Heart left ventricle (tissue), 16 donors: Measurements from ENCODE around the gene SENP6. TPM values are rescaled to one million over a fixed set of nuclear protein-coding genes. Genes with fewer than 3 reads are reported as not detected.

ENCODE experiments used
- ATAC-seq, 4 donors: fragments of 200-7000 bp; cut with Tn5 transposase; one replicate each; pipeline ENCODE4 v1.9.1; 2020 to 2022; ENCODE audit warnings: moderate library complexity in 4 of 4, mild to moderate bottlenecking in 3 of 4, moderate number of reproducible peaks in 1 of 4
- DNase-seq, 5 donors: peaks; one replicate each; pipeline ENCODE4 v3.0.0-alpha.2; 2020
- H3K27ac ChIP-seq, 12 donors: fragments of 200-600 bp; sonication (generic) in 4 of 12; one replicate each; pipeline versions ENCODE4 v1.5.0 to v1.8.0; 2016 to 2022; ENCODE audit warnings: mild to moderate bottlenecking in 2 of 12
- H3K27me3 ChIP-seq, 9 donors: fragments of 200-600 bp; sonication (generic) in 2 of 9; one replicate each; pipeline versions ENCODE4 v1.5.1 to v1.8.0; 2016 to 2022; ENCODE audit warnings: mild to moderate bottlenecking in 3 of 9
- H3K36me3 ChIP-seq, 9 donors: fragments of 200-600 bp; sonication (generic) in 2 of 9; one replicate each; pipeline versions ENCODE4 v1.5.0 to v1.8.0; 2018 to 2022; ENCODE audit warnings: mild to moderate bottlenecking in 2 of 9
- H3K4me1 ChIP-seq, 12 donors: fragments of 200-600 bp; sonication (generic) in 4 of 12; one replicate each; pipeline versions ENCODE4 v1.5.0 to v1.8.0; 2016 to 2022; ENCODE audit warnings: mild to moderate bottlenecking in 3 of 12
- H3K4me3 ChIP-seq, 12 donors: fragments of 200-600 bp; sonication (generic) in 4 of 12; one replicate each; pipeline versions ENCODE4 v1.5.0 to v1.8.0; 2017 to 2022; ENCODE audit warnings: mild to moderate bottlenecking in 9 of 12, moderate library complexity in 4 of 12
- H3K9me3 ChIP-seq, 12 donors: fragments of 200-600 bp; sonication (generic) in 4 of 12; one replicate each; pipeline versions ENCODE4 v1.5.0 to v1.8.0; 2016 to 2022; ENCODE audit warnings: mild to moderate bottlenecking in 1 of 12
- POLR2A ChIP-seq, 2 donors: fragments of 450-650 bp; IDR thresholded peaks; one replicate each; pipeline ENCODE4 v1.6.1; 2017; ENCODE audit warnings: antibody characterized with exemption in 2 of 2, mild to moderate bottlenecking in 2 of 2, moderate library complexity in 2 of 2
- WGBS, 4 donors: extraction: QIAGEN DNeasy Blood & Tissue Kit in 2 of 4; methylation state at CpG; one replicate each; pipeline versions ENCODE4 v1.1.5 to v1.1.7; 2013 to 2018; 5-methylcytosine and 5-hydroxymethylcytosine counted together
- intact Hi-C, 10 donors: fragments of 100-400 bp; cut with DNase I; formaldehyde crosslinking; loops; one replicate each; pipeline versions ENCODE4 v1.11.1 to v1.14.2; 2022
- polyA plus RNA-seq, 2 donors: library from polyadenylated mRNA; stranded (reverse); fragments of 200-250 nt; gene quantifications; one replicate each; pipeline ENCODE4 v1.2.3, GENCODE V29; 2013
- total RNA-seq, 9 donors: library from RNA; depleted of rRNA in 2 of 9; stranded (reverse); fragments of >200 nt in 2 of 9; fragmentation: NEBNext Ultra II Directional in 3 of 9; extraction: Animal tissue kit (Norgen Biotek cat#: 25700) in 3 of 9; gene quantifications; one replicate each; pipeline versions ENCODE4 v1.1.0 to v1.2.4, GENCODE V29; 2016 to 2023
- TF ChIP-seq, protein P1 (sequence below), 12 donors: fragments of 200-600 bp; sonication (generic) in 4 of 12; IDR thresholded peaks; one replicate each; pipeline versions ENCODE4 v1.5.0 to v1.8.0; 2018 to 2022; ENCODE audit warnings: antibody characterized with exemption in 12 of 12, mild to moderate bottlenecking in 5 of 12
- donor health status: ischemic (EF 13 %, LVEDD 7.1; RV severe dilation, severe dysfunction).
- donor health status: healthy with polysubstance abuse.
- donor health status: DM: no; HTN: yes; CAD: no.
- donor health status: DM: no; HTN: no; CAD: no.
- donor health status: ischemic (EF 25% LVEDD 6.9; RV normal size, moderate dysfunction).
- donor health status: ischemic (EF 25% LVEDD 5.7; RV mildly dilated, moderate dysfunction).
- donor health status: healthy.
- donor health status: DM: yes; HTN: yes; CAD: no.
- donor health status: ischemic (EF 35%, LVEDD 5.7; RV mildly dilated, moderate dysfunction).
- donor health status: nonischemic (EF 11% LVEDD 7.7; RV severe dilation, severe dysfunction).
- donor health status: DM: yes; HTN: yes; CAD: no.
- donor health status: PGD.
- donor health status: ischemic (EF 29% LVEDD 5.4; RV normal size, mild dysfunction).
- donor health status: nonischemic (EF 23%, LVEDD 6.1; RV moderate dilation, normal function).

The SENP6 gene
- total and polyA plus RNA-seq, 11 donors: 16.2 to 71.5 (median 53.9) TPM

- no peaks in the 10 kb centered on the region for H3K9me3 ChIP-seq
- intact Hi-C loops: no loop called here
- H3K27ac ChIP-seq: no peak overlapping the region
- H3K27me3 ChIP-seq: no peaks in the 10 kb centered on the region
- no peak overlapping the region for H3K4me3 ChIP-seq
- no peak for ATAC-seq
- TF ChIP-seq, protein P1, sequence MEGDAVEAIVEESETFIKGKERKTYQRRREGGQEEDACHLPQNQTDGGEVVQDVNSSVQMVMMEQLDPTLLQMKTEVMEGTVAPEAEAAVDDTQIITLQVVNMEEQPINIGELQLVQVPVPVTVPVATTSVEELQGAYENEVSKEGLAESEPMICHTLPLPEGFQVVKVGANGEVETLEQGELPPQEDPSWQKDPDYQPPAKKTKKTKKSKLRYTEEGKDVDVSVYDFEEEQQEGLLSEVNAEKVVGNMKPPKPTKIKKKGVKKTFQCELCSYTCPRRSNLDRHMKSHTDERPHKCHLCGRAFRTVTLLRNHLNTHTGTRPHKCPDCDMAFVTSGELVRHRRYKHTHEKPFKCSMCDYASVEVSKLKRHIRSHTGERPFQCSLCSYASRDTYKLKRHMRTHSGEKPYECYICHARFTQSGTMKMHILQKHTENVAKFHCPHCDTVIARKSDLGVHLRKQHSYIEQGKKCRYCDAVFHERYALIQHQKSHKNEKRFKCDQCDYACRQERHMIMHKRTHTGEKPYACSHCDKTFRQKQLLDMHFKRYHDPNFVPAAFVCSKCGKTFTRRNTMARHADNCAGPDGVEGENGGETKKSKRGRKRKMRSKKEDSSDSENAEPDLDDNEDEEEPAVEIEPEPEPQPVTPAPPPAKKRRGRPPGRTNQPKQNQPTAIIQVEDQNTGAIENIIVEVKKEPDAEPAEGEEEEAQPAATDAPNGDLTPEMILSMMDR (IDR thresholded peaks at IDR 0.05): no peak
- no peak for TF ChIP-seq POLR2A (IDR thresholded peaks at IDR 0.05)
- peaks cover 0 to 91% (median 65%) of the 10 kb centered on the region in 9 donors for H3K36me3 ChIP-seq
- DNase-seq: no peak
- peaks cover 0 to 8% (median 0%) of the 10 kb centered on the region in 12 donors for H3K4me1 ChIP-seq
Observed at GRCh38 chr6:75656479-75656878, 54.8 kb downstream of the SENP6 start.

DNA sequence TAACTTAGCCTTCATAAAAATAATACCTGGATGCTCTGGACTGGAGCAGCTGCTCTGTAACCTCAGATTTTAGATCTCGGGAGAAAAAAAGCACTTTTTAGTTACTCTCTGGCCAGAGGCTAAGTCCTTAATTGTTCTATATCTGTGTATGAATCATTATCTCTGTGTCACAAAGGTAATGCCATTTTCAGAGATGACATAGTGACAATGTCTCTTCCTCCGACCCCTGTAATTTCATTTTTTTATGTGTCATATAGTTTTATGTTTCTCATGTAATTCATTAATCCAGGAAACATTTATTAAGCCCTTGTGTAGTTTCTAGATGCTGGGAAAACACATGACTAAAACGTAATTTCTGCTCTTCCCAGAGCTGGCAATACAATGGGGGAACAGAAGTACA lies 55.6 kb downstream of the SENP6 start:
- no peak for TF ChIP-seq POLR2A (IDR thresholded peaks at IDR 0.05)
- TF ChIP-seq, protein P1 (IDR thresholded peaks at IDR 0.05): no peak
- H3K27ac ChIP-seq: no peak overlapping the region
- H3K4me3 ChIP-seq: no peak overlapping the region
- WGBS, 4 donors: 80 to 83% (median 81%) methylated on average over 3 of the region's 3 CpGs
- peaks cover 0 to 8% (median 0%) of the 10 kb centered on the region in 12 donors for H3K4me1 ChIP-seq
- ATAC-seq (no peak), DNase-seq (no peak)
- H3K36me3 ChIP-seq: peaks cover 0 to 91% (median 65%) of the 10 kb centered on the region in 9 donors
- no peaks in the 10 kb centered on the region for H3K9me3 ChIP-seq
- no peaks in the 10 kb centered on the region for H3K27me3 ChIP-seq
- intact Hi-C loops: no loop called here

DNA sequence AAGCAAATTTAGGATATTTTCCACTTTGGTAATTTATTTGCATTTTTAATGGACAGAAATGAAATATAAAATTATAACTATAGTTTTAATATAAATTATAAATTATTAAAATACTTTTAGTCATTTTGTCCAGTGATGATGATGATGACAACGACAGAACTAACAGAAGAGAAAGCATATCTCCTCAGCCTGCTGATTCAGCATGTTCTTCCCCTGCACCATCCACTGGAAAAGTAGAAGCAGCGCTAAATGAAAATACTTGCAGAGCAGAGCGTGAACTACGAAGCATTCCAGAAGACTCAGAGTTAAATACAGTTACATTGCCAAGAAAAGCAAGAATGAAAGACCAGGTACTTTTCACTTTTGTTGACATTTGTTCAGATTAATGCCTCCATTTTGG lies 64.9 kb downstream of the SENP6 start:
- Histone ChIP-seq H3K4me3 (no peak overlapping the region), H3K9me3 (no peaks in the 10 kb centered on the region), H3K27me3 (no peaks in the 10 kb centered on the region), H3K4me1 (peaks cover 0 to 4% (median 0%) of the 10 kb centered on the region in 12 donors), H3K27ac (no peak overlapping the region), H3K36me3 (peaks cover 0 to 99% (median 82%) of the 10 kb centered on the region in 9 donors)
- TF ChIP-seq, protein P1 (IDR thresholded peaks at IDR 0.05): no peak
- TF ChIP-seq POLR2A (IDR thresholded peaks at IDR 0.05): no peak
- DNase-seq: no peak
- no peak for ATAC-seq
- WGBS, 4 donors: 82 to 96% (median 95%) methylated on average over 4 of the region's 4 CpGs
- intact Hi-C loops: no loop called here

- no peak for DNase-seq
- H3K4me1 ChIP-seq: peaks cover 0 to 4% (median 0%) of the 10 kb centered on the region in 12 donors
- H3K36me3 ChIP-seq: peaks cover 0 to 99% (median 69%) of the 10 kb centered on the region in 9 donors
- 84 to 90% (median 88%) methylated on average over 8 of the region's 8 CpGs for WGBS, 4 donors
- TF ChIP-seq POLR2A (IDR thresholded peaks at IDR 0.05): no peak
- TF ChIP-seq, protein P1 (IDR thresholded peaks at IDR 0.05): no peak
- H3K4me3 ChIP-seq: no peak overlapping the region
- no peak for ATAC-seq
- no peaks in the 10 kb centered on the region for H3K9me3 ChIP-seq
- H3K27me3 ChIP-seq: no peaks in the 10 kb centered on the region
- intact Hi-C loops: no loop called here
- H3K27ac ChIP-seq: no peak overlapping the region
Observed at GRCh38 chr6:75673884-75674283, 72.2 kb downstream of the SENP6 start.
